Motor neuron (in vitro differentiated cells): ENCODE results near the gene KRT7. TPM values are rescaled to one million over a fixed set of nuclear protein-coding genes. Genes with fewer than 3 reads are reported as not detected.
A peak's percentile ranks its signal among the peaks of the same experiment; 100 is the strongest.
"Not testable (repeated sequence)": the region's sequence is repeated elsewhere in the genome, so short reads cannot be mapped to it uniquely, and the experiment has no call there.

Experiments
- ATAC-seq, 8 experiments: fragments of 200-7000 bp; cut with Tn5 transposase; replicated peaks in 6 of 8; 2 replicates each; pipeline ENCODE4 v1.8.0; 2021; ENCODE audit warnings: mild to moderate bottlenecking in 8 of 8, moderate library complexity in 8 of 8
- H3K27ac ChIP-seq, 2 donors: fragments of 250-450 bp; sonication (Bioruptor Pico); 2 replicates each; pipeline ENCODE4 v1.9.0; 2021; ENCODE audit warnings: antibody characterized with exemption in 2 of 2, mild to moderate bottlenecking in 2 of 2, moderate library complexity in 1 of 2
- H3K4me1 ChIP-seq, 2 donors: fragments of 250-450 bp; sonication (Bioruptor Pico); replicated peaks in 1 of 2; 2 replicates each; pipeline ENCODE4 v1.6.1; 2021; ENCODE audit warnings: antibody characterized with exemption in 2 of 2, mild to moderate bottlenecking in 2 of 2, moderate library complexity in 1 of 2
- H3K4me3 ChIP-seq, 5 donors: fragments of 250-450 bp; sonication (Bioruptor Pico); 2 replicates each; pipeline ENCODE4 v1.9.0; 2021; ENCODE audit warnings: antibody characterized with exemption in 5 of 5, mild to moderate bottlenecking in 5 of 5, moderate library complexity in 4 of 5
- WGBS, 10 experiments: fragments of 450-650 bp; shearing (Covaris generic); methylation state at CpG; one replicate each; pipeline ENCODE4 v1.0.0; 2022; 5-methylcytosine and 5-hydroxymethylcytosine counted together
- in situ Hi-C, 9 experiments: fragments of 400-800 bp; cut with MboI; loops; one replicate each; pipeline ENCODE4 v1.15.0; 2021; ENCODE audit warnings: low sequenced_read_pairs in 9 of 9, low pct_unique_long_range_greater_than_20kb in 2 of 9; ENCODE audit not compliant: unreplicated experiment in 9 of 9
- total RNA-seq, 8 experiments: library from RNA; unstranded; fragments of 300-600 nt; gene quantifications; 2 replicates each; pipeline versions ENCODE4 v1.2.3 to v1.2.4, GENCODE V29; 2022

The KRT7 gene
- total RNA-seq, 8 experiments from 2014 or later, result 0.78 to 5.8 (median 2.4) TPM; not detected in 2

GRCh38 chr12:52239767-52240166, 6.7 kb downstream of the KRT7 start:
- ATAC-seq, result no peak
- H3K4me1 ChIP-seq, result no peaks in the 10 kb centered on the region
- in situ Hi-C loops, result no loop called here
- WGBS, 10 experiments, result 29 to 62% (median 40%) methylated on average over 1 to 2 of the region's 2 CpGs; no CpG with 5 or more reads in 5 of the 10 experiments
- H3K27ac ChIP-seq, result no peak overlapping the region
- H3K4me3 ChIP-seq, result no peak overlapping the region

- H3K4me1 ChIP-seq, in situ Hi-C loops, H3K27ac ChIP-seq, ATAC-seq, H3K4me3 ChIP-seq: not testable (repeated sequence)
- 73 to 92% (median 87%) methylated on average over 2 to 6 of the region's 6 CpGs; no CpG with 5 or more reads in 1 of the 10 experiments for WGBS, 10 experiments
These were observed 7.2 kb downstream of the KRT7 start for GRCh38 chr12:52240247-52240646.

- 50 to 100% (median 74%) methylated on average over 1 to 8 of the region's 11 CpGs; no CpG with 5 or more reads in 5 of the 10 experiments for WGBS, 10 experiments
- Histone ChIP-seq H3K4me3 (no peak overlapping the region), H3K4me1 (no peaks in the 10 kb centered on the region), H3K27ac (no peak overlapping the region)
- ATAC-seq, result peak in 4 of 8 experiments; percentile 35 to 57 (median 47)
- in situ Hi-C loops, result no loop called here
These were observed 8.3 kb downstream of the KRT7 start for GRCh38 chr12:52241205-52241842.

DNA sequence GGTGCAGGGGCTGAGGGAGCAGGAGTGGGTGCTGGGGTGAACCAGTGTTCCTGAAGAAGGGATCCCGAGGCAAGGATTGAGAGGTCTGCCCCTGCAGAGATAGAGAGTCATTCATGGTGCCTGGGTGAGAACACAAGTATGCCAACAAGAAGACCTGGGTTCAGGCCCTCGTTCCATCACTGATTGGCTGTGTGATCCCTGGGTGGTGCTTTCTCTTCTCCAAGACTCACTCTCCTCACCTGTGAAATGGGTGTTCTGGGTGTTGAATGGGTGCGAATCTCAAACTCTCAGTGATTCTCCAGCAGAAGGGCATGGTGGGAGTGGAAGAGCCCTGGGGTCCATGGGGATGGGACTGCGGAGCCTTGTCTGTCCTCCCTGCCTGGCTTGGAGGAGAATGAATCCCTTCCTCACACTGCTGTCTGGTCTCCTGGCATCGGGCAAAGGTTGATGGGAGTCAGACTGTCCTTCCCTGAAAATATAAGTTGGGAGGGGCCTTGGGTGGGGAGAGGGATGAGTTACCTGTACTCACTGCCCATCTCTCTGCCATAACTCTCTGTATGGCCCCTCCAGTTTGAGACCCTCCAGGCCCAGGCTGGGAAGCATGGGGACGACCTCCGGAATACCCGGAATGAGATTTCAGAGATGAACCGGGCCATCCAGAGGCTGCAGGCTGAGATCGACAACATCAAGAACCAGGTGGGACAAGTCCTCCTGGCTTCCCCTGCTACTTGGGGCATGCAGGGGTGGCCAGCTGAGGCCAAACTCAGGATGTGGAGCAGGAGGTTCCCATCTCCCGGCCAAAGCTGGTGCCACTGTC, 9.6 kb downstream of the KRT7 start:
- ATAC-seq, result no peak
- in situ Hi-C loops, result no loop called here
- 60 to 100% (median 93%) methylated on average over 1 to 5 of the region's 11 CpGs; no CpG with 5 or more reads in 3 of the 10 experiments for WGBS, 10 experiments
- H3K4me3 ChIP-seq, result no peak overlapping the region
- H3K27ac ChIP-seq, result no peak overlapping the region
- no peaks in the 10 kb centered on the region for H3K4me1 ChIP-seq

- in situ Hi-C loops, result no loop called here
- Histone ChIP-seq H3K27ac (no peak overlapping the region), H3K4me3 (no peak overlapping the region), H3K4me1 (no peaks in the 10 kb centered on the region)
- 10 to 80% (median 44%) methylated on average over 1 to 5 of the region's 5 CpGs; no CpG with 5 or more reads in 4 of the 10 experiments for WGBS, 10 experiments
- peak in 3 of 8 experiments; percentile 19 to 46 (median 19) for ATAC-seq
These were observed 10.3 kb downstream of the KRT7 start for GRCh38 chr12:52243259-52243855.

DNA sequence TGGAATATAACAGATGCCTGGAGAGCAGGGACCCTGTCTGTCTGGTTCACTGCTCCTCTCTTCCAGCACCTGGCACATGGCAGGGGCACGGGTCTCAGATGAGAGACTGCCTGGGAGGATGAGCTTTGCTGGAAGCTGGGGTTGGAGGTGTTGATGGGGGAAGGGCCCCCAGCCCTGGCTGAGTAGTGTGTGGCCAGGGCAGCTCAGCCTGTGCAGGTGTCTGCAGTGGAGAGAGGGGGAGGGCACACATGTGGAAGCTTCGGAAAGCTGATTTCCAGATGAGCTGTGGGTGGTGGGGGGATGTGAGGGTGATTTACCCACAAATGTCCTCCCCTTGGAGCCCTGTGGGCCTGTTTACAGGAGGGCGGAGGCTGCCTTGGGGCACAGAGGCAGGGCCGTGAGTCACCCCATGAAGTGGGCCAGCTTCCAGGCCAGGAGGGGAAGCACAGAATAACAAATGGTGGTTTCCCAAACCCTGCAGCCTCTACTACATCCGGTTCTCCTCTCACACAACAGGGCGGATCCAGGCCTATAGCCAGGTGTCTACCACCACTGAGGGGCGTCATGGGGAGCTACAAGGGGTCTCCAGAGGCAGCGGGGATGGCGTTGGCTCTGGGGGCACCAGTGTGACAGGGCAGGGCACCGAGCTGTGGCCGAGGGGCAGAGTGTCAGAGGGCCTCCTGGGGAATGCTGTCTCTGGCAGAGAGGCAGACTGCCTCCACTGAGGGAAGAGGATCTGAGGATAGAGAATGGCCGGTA, 11.0 kb downstream of the KRT7 start:
- peak; percentile 18 to 96 (median 38) for ATAC-seq
- Histone ChIP-seq H3K4me1 (no peaks in the 10 kb centered on the region), H3K27ac (no peak overlapping the region), H3K4me3 (no peak overlapping the region)
- WGBS, 10 experiments, result 0% methylated on average over 1 of the region's 12 CpGs; no CpG with 5 or more reads in 9 of the 10 experiments
- in situ Hi-C loops, result no loop called here

DNA sequence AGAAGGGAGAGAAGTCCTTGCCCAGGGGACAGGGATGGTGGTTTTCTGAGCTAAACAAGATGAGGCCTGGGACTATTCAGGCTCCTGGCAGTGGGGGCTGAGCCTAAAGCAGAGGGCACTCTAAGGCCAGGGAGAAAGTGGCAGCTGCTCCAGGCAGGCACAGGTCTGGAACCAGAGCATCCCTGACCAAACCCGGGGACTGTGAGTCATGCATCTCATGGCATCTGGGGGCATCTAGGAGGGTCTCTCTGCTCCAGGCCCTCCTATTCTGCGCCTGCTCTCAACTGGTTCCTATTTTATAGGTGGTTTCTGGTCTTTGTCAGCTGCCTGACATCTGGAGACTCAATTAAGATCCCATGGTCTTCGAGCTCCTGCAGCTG, 11.6 kb downstream of the KRT7 start:
- no CpG with 5 or more reads among the region's 3 CpGs for WGBS, 10 experiments
- H3K27ac ChIP-seq, result no peak overlapping the region
- in situ Hi-C loops, result no loop called here
- ATAC-seq, result no peak
- H3K4me1 ChIP-seq, result no peaks in the 10 kb centered on the region
- H3K4me3 ChIP-seq, result no peak overlapping the region

GRCh38 chr12:52245259-52245961, 12.4 kb downstream of the KRT7 start:
- 80 to 100% (median 90%) methylated on average over 1 to 8 of the region's 20 CpGs; no CpG with 5 or more reads in 3 of the 10 experiments for WGBS, 10 experiments
- no peak overlapping the region for H3K27ac ChIP-seq
- ATAC-seq, result no peak
- no peak overlapping the region for H3K4me3 ChIP-seq
- in situ Hi-C loops, result no loop called here
- no peaks in the 10 kb centered on the region for H3K4me1 ChIP-seq

GRCh38 chr12:52245962-52246569, 13.0 kb downstream of the KRT7 start:
- 40 to 90% (median 57%) methylated on average over 1 to 5 of the region's 7 CpGs; no CpG with 5 or more reads in 1 of the 10 experiments for WGBS, 10 experiments
- in situ Hi-C loops, result no loop called here
- Histone ChIP-seq H3K27ac (no peak overlapping the region), H3K4me3 (no peak overlapping the region), H3K4me1 (no peaks in the 10 kb centered on the region)
- peak in 2 of 8 experiments; percentile 4 for ATAC-seq

- 0 to 67% (median 29%) methylated on average over 1 to 7 of the region's 10 CpGs; no CpG with 5 or more reads in 1 of the 10 experiments for WGBS, 10 experiments
- no peak overlapping the region for H3K4me3 ChIP-seq
- ATAC-seq, result peak in 5 of 8 experiments; percentile 50 to 76 (median 69)
- H3K4me1 ChIP-seq, result no peaks in the 10 kb centered on the region
- in situ Hi-C loops, result no loop called here
- no peak overlapping the region for H3K27ac ChIP-seq
These were observed 13.9 kb downstream of the KRT7 start for GRCh38 chr12:52246720-52247621.
